ENCODE measurements around the gene DNLZ.

- TF ChIP-seq CTCF (IDR thresholded peaks at IDR 0.05 in 4 of 5, conservative IDR thresholded peaks at IDR 0.05 in 1 of 5) (no peak), POLR2A (IDR thresholded peaks at IDR 0.05) (no peak)
Observed at GRCh38 chr9:136321561-136321960, 42.0 kb downstream of the DNLZ start.
